ENCODE results near the gene ILK. TPM values are rescaled to one million over a fixed set of nuclear protein-coding genes. Genes with fewer than 3 reads are reported as not detected.

ILK gene
- total and polyA plus RNA-seq, 2 of the 13 experiments (the other 11 are each of a cell fraction or from before 2014, with no cell fraction given) = 70.3 to 108 TPM

- peak in 1 of 2 experiments; percentile 43; a peak in 1 of 4 replicates for TF ChIP-seq REST (IDR thresholded peaks at IDR 0.05; ENCODE audit: borderline replicate concordance in 1 of 2, low read depth in 1 of 2, low read length in 2 of 2)
- TF ChIP-seq HDAC2 (CRISPR knock-in tag; IDR thresholded peaks at IDR 0.05) = peak; percentile 78; the same call in 1 of the 2 replicates
- 0 out of 2 replicates have a peak, but pooled peaks have one; percentile 77 for TF ChIP-seq ZNF446 (CRISPR knock-in tag; IDR thresholded peaks at IDR 0.05)
- 0 out of 2 replicates have a peak, but pooled peaks have one; percentile 80 for TF ChIP-seq ETV6 (CRISPR knock-in tag; conservative IDR thresholded peaks at IDR 0.05)
- TF ChIP-seq SIN3A (IDR thresholded peaks at IDR 0.05; ENCODE audit: borderline replicate concordance, low read depth, low read length) = peak; percentile 98
- peak; percentile 99 for TF ChIP-seq MXD4 (CRISPR knock-in tag; IDR thresholded peaks at IDR 0.05)
- TF ChIP-seq ZFP37 (CRISPR knock-in tag; IDR thresholded peaks at IDR 0.05; ENCODE audit: borderline replicate concordance) = 0 out of 2 replicates have a peak, but pooled peaks have one; percentile 28
- no peak; a peak in 1 of 4 replicates for TF ChIP-seq EP300 (IDR thresholded peaks at IDR 0.05; ENCODE audit: low read depth in 2 of 2, low read length in 2 of 2)
- no peak for TF ChIP-seq EP300 (CRISPR knock-in tag; IDR thresholded peaks at IDR 0.05; ENCODE audit: borderline replicate concordance)
- TF ChIP-seq NFRKB (IDR thresholded peaks at IDR 0.05) = no peak
- peak; percentile 79; the same call in 1 of the 2 replicates for TF ChIP-seq JUND (CRISPR knock-in tag; IDR thresholded peaks at IDR 0.05)
- peak; percentile 76 for TF ChIP-seq GATAD2A (CRISPR knock-in tag; IDR thresholded peaks at IDR 0.05)
- TF ChIP-seq JUN (CRISPR knock-in tag; IDR thresholded peaks at IDR 0.05) = peak; percentile 60; the same call in 1 of the 2 replicates
Measured at GRCh38 chr11:6603287-6604080, at the start of gene ILK, which contains the start of gene RRP8 (continued).
